ENCODE measurements around the gene BRF1.

DNA sequence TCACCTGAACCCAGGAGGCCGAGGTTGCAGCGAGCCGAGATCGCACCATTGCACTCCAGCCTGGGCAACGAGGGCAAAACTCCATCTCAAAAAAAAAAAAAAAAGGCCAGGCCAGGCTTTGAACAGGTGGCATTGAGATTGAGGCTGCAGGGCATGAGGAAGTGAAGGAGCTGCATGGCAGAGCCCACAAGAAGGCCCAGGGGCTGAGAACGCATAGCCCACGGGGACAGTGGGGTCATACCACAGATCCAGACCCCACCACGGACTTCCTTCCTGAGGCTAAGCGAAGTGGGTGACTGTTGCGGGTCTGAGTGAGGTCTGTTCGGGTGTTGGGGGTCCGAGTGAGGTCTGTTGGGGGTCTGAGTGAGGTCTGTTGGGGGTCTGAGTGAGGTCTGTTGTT is 140.0 kb downstream of the BRF1 start:
- TF ChIP-seq GATA2 (IDR thresholded peaks at IDR 0.05; ENCODE audit: low read depth, low read length) (no peak), GATA3 (IDR thresholded peaks at IDR 0.05; ENCODE audit: low read depth, low read length) (no peak)

Measured in SH-SY5Y (cell line).